Right cardiac atrium (tissue), 5 donors: Measurements from ENCODE around the gene SIMC1. TPM values are rescaled to one million over a fixed set of nuclear protein-coding genes. Genes with fewer than 3 reads are reported as not detected.

Source experiments
- ATAC-seq, 2 donors: fragments of 200-7000 bp; cut with Tn5 transposase; one replicate each; pipeline versions ENCODE4 v1.8.0 to v1.9.1; 2020; ENCODE audit warnings: moderate library complexity in 2 of 2, mild to moderate bottlenecking in 1 of 2
- DNase-seq, 3 donors: peaks; one replicate each; pipeline ENCODE4 v3.0.0-alpha.2; 2020
- H3K27ac ChIP-seq: one replicate; pipeline ENCODE4 v1.5.1; 2013; ENCODE audit warnings: mild to moderate bottlenecking, low read length, control low read depth, moderate library complexity
- H3K27me3 ChIP-seq: one replicate; pipeline ENCODE4 v1.6.1; 2013; ENCODE audit not compliant: control insufficient read depth, insufficient read depth
- H3K4me1 ChIP-seq: one replicate; pipeline ENCODE4 v1.6.1; 2013; ENCODE audit warnings: low read length; ENCODE audit not compliant: control insufficient read depth, insufficient read depth
- H3K4me3 ChIP-seq: one replicate; pipeline ENCODE4 v1.5.1; 2013; ENCODE audit warnings: low read length, control low read depth
- H3K9me3 ChIP-seq: one replicate; pipeline ENCODE4 v1.6.1; 2013; ENCODE audit warnings: low read length; ENCODE audit not compliant: control insufficient read depth
- WGBS: extraction: QIAGEN DNeasy Blood & Tissue Kit; methylation state at CpG from one replicate; pipeline ENCODE4 v1.1.7; 2013; 5-methylcytosine and 5-hydroxymethylcytosine counted together
- intact Hi-C, 4 donors: fragments of 100-400 bp; cut with DNase I; formaldehyde crosslinking; loops; one replicate each; pipeline versions ENCODE4 v1.11.0 to v1.14.0; 2022 to 2023
- polyA plus RNA-seq: library from polyadenylated mRNA; stranded (reverse); fragments of 200-250 nt; gene quantifications from one replicate; pipeline ENCODE4 v1.2.3, GENCODE V29; 2013
- total RNA-seq, 4 donors: library from RNA; stranded (reverse); fragmentation: NEBNext Ultra II Directional; extraction: Animal tissue kit (Norgen Biotek cat#: 25700); gene quantifications; one replicate each; pipeline ENCODE4 v1.2.1, GENCODE V29; 2021
- donor health status: healthy with polysubstance abuse.
- donor health status: DM: no; HTN: yes; CAD: no.
- donor health status: DM: no; HTN: no; CAD: no.
- donor health status: DM: no; HTN: yes; CAD: no; lungs with severe emphysema.
- donor health status: DM: yes; HTN: yes; CAD: no.

SIMC1 gene
- total and polyA plus RNA-seq, 5 donors = 4.0 to 9.7 (median 8.8) TPM

GRCh38 chr5:176352116-176352878 lies 114.1 kb downstream of the SIMC1 start:
- DNase-seq (no peak), ATAC-seq (no peak)
- WGBS = 94% methylated on average over 5 of the region's 5 CpGs
- intact Hi-C loops = no loop called here
- H3K27ac ChIP-seq = no peak overlapping the region
- H3K27me3 ChIP-seq = no peaks in the 10 kb centered on the region
- no peak overlapping the region for H3K4me3 ChIP-seq
- no peaks in the 10 kb centered on the region for H3K9me3 ChIP-seq
- H3K4me1 ChIP-seq = no peaks in the 10 kb centered on the region

GRCh38 chr5:176353533-176353932 lies 115.3 kb downstream of the SIMC1 start:
- H3K27me3 ChIP-seq = no peaks in the 10 kb centered on the region
- intact Hi-C loops = no loop called here
- no peak overlapping the region for H3K4me3 ChIP-seq
- ATAC-seq (no peak), DNase-seq (no peak)
- H3K4me1 ChIP-seq = no peaks in the 10 kb centered on the region
- WGBS = 97% methylated on average over 4 of the region's 4 CpGs
- H3K9me3 ChIP-seq = no peaks in the 10 kb centered on the region
- no peak overlapping the region for H3K27ac ChIP-seq

- no peak for ATAC-seq
- Histone ChIP-seq H3K9me3 (no peaks in the 10 kb centered on the region), H3K27ac (no peak overlapping the region), H3K4me3 (no peak overlapping the region), H3K4me1 (no peaks in the 10 kb centered on the region), H3K27me3 (no peaks in the 10 kb centered on the region)
- intact Hi-C loops = no loop called here
- WGBS = 91% methylated on average over 16 of the region's 16 CpGs
- no peak for DNase-seq
These were observed 117.4 kb downstream of the SIMC1 start for GRCh38 chr5:176355400-176356178.

GRCh38 chr5:176356179-176356566 lies 117.9 kb downstream of the SIMC1 start:
- intact Hi-C loops = no loop called here
- ATAC-seq = no peak
- H3K27ac ChIP-seq = no peak overlapping the region
- 91% methylated on average over 3 of the region's 3 CpGs for WGBS
- no peaks in the 10 kb centered on the region for H3K27me3 ChIP-seq
- DNase-seq = no peak
- no peaks in the 10 kb centered on the region for H3K9me3 ChIP-seq
- no peak overlapping the region for H3K4me3 ChIP-seq
- H3K4me1 ChIP-seq = no peaks in the 10 kb centered on the region

GRCh38 chr5:176359658-176360057 lies 121.4 kb downstream of the SIMC1 start:
- Histone ChIP-seq H3K27ac (no peak overlapping the region), H3K4me3 (no peak overlapping the region), H3K4me1 (no peaks in the 10 kb centered on the region), H3K9me3 (no peaks in the 10 kb centered on the region), H3K27me3 (no peaks in the 10 kb centered on the region)
- DNase-seq (no peak), ATAC-seq (no peak)
- 63% methylated on average over 4 of the region's 4 CpGs for WGBS
- intact Hi-C loops = no loop called here

- no peaks in the 10 kb centered on the region for H3K27me3 ChIP-seq
- H3K27ac ChIP-seq = peak overlapping the region; percentile 22
- intact Hi-C loops = no loop called here
- DNase-seq (peak in 1 of 3 donors; percentile 67), ATAC-seq (peak in 1 of 2 donors; percentile 1)
- WGBS = 2% methylated on average over 27 of the region's 27 CpGs
- no peaks in the 10 kb centered on the region for H3K9me3 ChIP-seq
- peak overlapping the region; percentile 63 for H3K4me3 ChIP-seq
- no peaks in the 10 kb centered on the region for H3K4me1 ChIP-seq
These were observed 122.7 kb downstream of the SIMC1 start for GRCh38 chr5:176360894-176361436.

GRCh38 chr5:176361437-176362232 lies 123.4 kb downstream of the SIMC1 start, which contains the start of gene KIAA1191:
Gene KIAA1191, minus strand, starts transcription at chr5:176361764. Its CDS starts 2,256 bp downstream, at chr5:176359508.
- under 1% methylated on average over 56 of the region's 56 CpGs for WGBS
- Histone ChIP-seq H3K4me3 (peak within 1 kb of the TSS; percentile 63), H3K27ac (peak within 1 kb of the TSS; percentile 22), H3K27me3 (no peaks in the 10 kb centered on the region), H3K9me3 (no peaks in the 10 kb centered on the region), H3K4me1 (peaks cover 3% of the 10 kb centered on the region)
- intact Hi-C loops = no loop called here
- ATAC-seq (peak; percentile 97 to 98), DNase-seq (peak; percentile 96 to 99 (median 98))

GRCh38 chr5:176362233-176362490 lies 123.9 kb downstream of the SIMC1 start:
- ATAC-seq = no peak
- H3K27ac ChIP-seq = peak overlapping the region; percentile 19
- 69% methylated on average over 8 of the region's 8 CpGs for WGBS
- no peaks in the 10 kb centered on the region for H3K9me3 ChIP-seq
- no peaks in the 10 kb centered on the region for H3K27me3 ChIP-seq
- no peak for DNase-seq
- peak overlapping the region; percentile 63 for H3K4me3 ChIP-seq
- peaks cover 3% of the 10 kb centered on the region for H3K4me1 ChIP-seq
- intact Hi-C loops = no loop called here

GRCh38 chr5:176364765-176365350 lies 126.6 kb downstream of the SIMC1 start:
- ATAC-seq (no peak), DNase-seq (no peak)
- 26% methylated on average over 28 of the region's 28 CpGs for WGBS
- H3K4me1 ChIP-seq = peaks cover 3% of the 10 kb centered on the region
- H3K27ac ChIP-seq = peak overlapping the region; percentile 49
- no peaks in the 10 kb centered on the region for H3K9me3 ChIP-seq
- H3K4me3 ChIP-seq = peak overlapping the region; percentile 40
- H3K27me3 ChIP-seq = no peaks in the 10 kb centered on the region
- intact Hi-C loops = no loop called here

- H3K27me3 ChIP-seq = no peaks in the 10 kb centered on the region
- peaks cover 3% of the 10 kb centered on the region for H3K4me1 ChIP-seq
- under 1% methylated on average over 108 of the region's 108 CpGs for WGBS
- ATAC-seq (peak; percentile 40 to 55), DNase-seq (peak; percentile 65 to 89 (median 85))
- H3K9me3 ChIP-seq = no peaks in the 10 kb centered on the region
- peak within 1 kb of the TSS; percentile 40 for H3K4me3 ChIP-seq
- peak within 1 kb of the TSS; percentile 60 for H3K27ac ChIP-seq
- intact Hi-C loops = no loop called here
These were observed 127.4 kb downstream of the SIMC1 start, which contains the start of gene ARL10 for GRCh38 chr5:176365351-176366231. Gene ARL10, plus strand, starts transcription at chr5:176365487. Its CDS starts 77 bp downstream, at chr5:176365564.
